CD4-positive, alpha-beta T cell (primary cell): ENCODE data around the gene ALAD. TPM values are rescaled to one million over a fixed set of nuclear protein-coding genes. Genes with fewer than 3 reads are reported as not detected.

Source experiments
- ATAC-seq: fragments of 200-7000 bp; cut with Tn5 transposase; one replicate; pipeline ENCODE4 v1.10.0; 2022; ENCODE audit warnings: mild to moderate bottlenecking; ENCODE audit not compliant: poor library complexity
- CTCF ChIA-PET: fragments of 350-600 bp; sonication (Branson Sonifier 250); formaldehyde crosslinking; loops from one replicate; lab custom pipeline; 2021; ENCODE audit warnings: antibody characterized with exemption, inconsistent platforms; lab: Charles Lee
- POLR2A ChIA-PET: fragments of 350-600 bp; sonication (Branson Sonifier 250); formaldehyde crosslinking; loops from one replicate; lab custom pipeline; 2021; ENCODE audit warnings: antibody characterized with exemption, inconsistent platforms; lab: Charles Lee
- DNase-seq, 14 experiments: peaks; one replicate each; pipeline ENCODE4 v3.0.0-alpha.2; 2013 to 2020; ENCODE audit warnings: mixed read lengths in 2 of 14
- H3K27ac ChIP-seq, 2 donors: one replicate each; pipeline versions ENCODE4 v1.5.1 to v1.7.0; 2013; ENCODE audit warnings: low read length in 2 of 2, low read depth in 1 of 2, mild to moderate bottlenecking in 1 of 2
- H3K27me3 ChIP-seq, 2 experiments: 1 replicate in 1 of 2; 2 replicates in 1 of 2; pipeline versions ENCODE4 v1.6.1 to v1.7.0; 2013; ENCODE audit warnings: low read length in 2 of 2, control low read depth in 1 of 2, mild to moderate bottlenecking in 1 of 2, moderate library complexity in 1 of 2; ENCODE audit not compliant: insufficient read depth in 2 of 2, control insufficient read depth in 1 of 2
- H3K36me3 ChIP-seq: one replicate; pipeline ENCODE4 v1.6.1; 2013; ENCODE audit warnings: low read length, control low read depth; ENCODE audit not compliant: insufficient read depth
- H3K4me1 ChIP-seq: one replicate; pipeline ENCODE4 v1.6.1; 2013; ENCODE audit warnings: low read length, control low read depth; ENCODE audit not compliant: insufficient read depth
- H3K4me3 ChIP-seq: one replicate; pipeline ENCODE4 v1.5.1; 2013; ENCODE audit warnings: mild to moderate bottlenecking, low read length, moderate library complexity
- H3K9me3 ChIP-seq, 2 experiments: 1 replicate in 1 of 2; 2 replicates in 1 of 2; pipeline versions ENCODE4 v1.6.1 to v1.7.0; 2013; ENCODE audit warnings: low read length in 2 of 2, mild to moderate bottlenecking in 2 of 2, control low read depth in 1 of 2, moderate library complexity in 1 of 2; ENCODE audit not compliant: control insufficient read depth in 1 of 2, insufficient read depth in 1 of 2
- H3K27ac Mint-ChIP-seq: one replicate; pipeline ENCODE4 v1.8.0; 2020; ENCODE audit warnings: mixed read lengths
- H3K27me3 Mint-ChIP-seq: one replicate; pipeline ENCODE4 v1.8.0; 2021; ENCODE audit warnings: mixed read lengths
- H3K36me3 Mint-ChIP-seq: one replicate; pipeline ENCODE4 v1.8.0; 2021; ENCODE audit warnings: low read depth, mixed read lengths
- H3K4me1 Mint-ChIP-seq: one replicate; pipeline ENCODE4 v1.8.0; 2021; ENCODE audit warnings: low read depth, mixed read lengths
- H3K4me3 Mint-ChIP-seq: one replicate; pipeline ENCODE4 v1.8.0; 2020; ENCODE audit warnings: mild to moderate bottlenecking, mixed read lengths
- H3K9me3 Mint-ChIP-seq: one replicate; pipeline ENCODE4 v1.8.0; 2020; ENCODE audit warnings: mixed read lengths
- CTCF ChIP-seq: fragments of 200-600 bp; IDR thresholded peaks from one replicate; pipeline ENCODE4 v1.8.0; 2022; ENCODE audit warnings: antibody characterized with exemption, mild to moderate bottlenecking
- intact Hi-C, 2 experiments: fragments of 100-400 bp; cut with DNase I in 1 of 2; cut with micrococcal nuclease in 1 of 2; formaldehyde crosslinking; loops; one replicate each; pipeline versions ENCODE4 v1.15.1 to v1.9.0; 2023 to 2025; cut with DNase I, micrococcal nuclease
- total RNA-seq, 174 experiments: library from RNA in 2 of 174; stranded (reverse) in 2 of 174; gene quantifications; one replicate each; pipeline ENCODE4 v1.2.3 and lab custom pipeline; 2021 to 2026

The ALAD gene
- total RNA-seq, 2 experiments from 2014 or later, result 14.5 to 15.0 TPM

- POLR2A ChIA-PET, result no interaction called here
- no peak for ATAC-seq
- Mint-ChIP-seq H3K36me3 (no peaks in the 10 kb centered on the region), H3K4me3 (no peak overlapping the region), H3K9me3 (no peaks in the 10 kb centered on the region), H3K4me1 (no peaks in the 10 kb centered on the region), H3K27me3 (no peaks in the 10 kb centered on the region), H3K27ac (no peak overlapping the region)
- CTCF ChIA-PET, result interaction anchor here (0.8 kb wide), 1 partner anchor 241 kb away, joined by 3 read pairs; no protein-coding TSS in a partner anchor
- Histone ChIP-seq H3K4me3 (no peak overlapping the region), H3K36me3 (no peaks in the 10 kb centered on the region), H3K9me3 (no peaks in the 10 kb centered on the region), H3K27ac (no peak overlapping the region), H3K27me3 (no peaks in the 10 kb centered on the region), H3K4me1 (peaks cover 7% of the 10 kb centered on the region)
- TF ChIP-seq CTCF, result no peak
- no peak for DNase-seq
- intact Hi-C loops, result loop anchor here in 1 of 2 experiments (10.0 kb wide), 1 partner anchor 1199 kb away; the partner anchor contains the start of gene TMEM268
Measured at GRCh38 chr9:113416149-113416721, 15.2 kb upstream of the ALAD start.

GRCh38 chr9:113410207-113410864 is 9.3 kb upstream of the ALAD start, which contains the start of the genes C9orf43 and POLE3:
TSS of gene C9orf43 (plus strand) at chr9:113410747. CDS start at chr9:113413494, 2,747 bp downstream.
TSS of gene POLE3 (minus strand) at chr9:113410675. CDS start at chr9:113410293, 382 bp downstream.
- Histone ChIP-seq H3K27me3 (no peaks in the 10 kb centered on the region), H3K9me3 (no peaks in the 10 kb centered on the region), H3K4me1 (peaks cover 19% of the 10 kb centered on the region), H3K4me3 (peak within 1 kb of the TSS; percentile 83), H3K27ac (peak within 1 kb of the TSS; percentile 74 to 94), H3K36me3 (peaks cover 16% of the 10 kb centered on the region)
- Mint-ChIP-seq H3K9me3 (no peaks in the 10 kb centered on the region), H3K27me3 (no peaks in the 10 kb centered on the region), H3K4me3 (peak within 1 kb of the TSS; percentile 99), H3K4me1 (peaks cover 37% of the 10 kb centered on the region), H3K27ac (peak within 1 kb of the TSS; percentile 94), H3K36me3 (peaks cover 43% of the 10 kb centered on the region)
- POLR2A ChIA-PET, result interaction anchor here (0.7 to 3.8 kb wide), 20 partner anchors 9 to 1779 kb away, joined by 3 to 59 read pairs (median 6); partner anchors contain the start of genes ALAD, CDC26, DNAJC25 and FKBP15
- ATAC-seq (peak; percentile 83), DNase-seq (peak; percentile 89 to 97 (median 92))
- CTCF ChIA-PET, result interaction anchor here (1.2 to 3.2 kb wide), 3 partner anchors 9 to 172 kb away, joined by 5 to 37 read pairs (median 5); partner anchors contain the start of genes ALAD, CDC26 and PRPF4
- TF ChIP-seq CTCF, result no peak
- intact Hi-C loops, result loop anchor here (1.0 to 10.0 kb wide), 5 partner anchors 9 to 1204 kb away; partner anchors contain the start of genes ALAD (in 2 of the 2), FKBP15 (in 1 of the 2), HDHD3 (in 1 of the 2) and SLC31A1 (in 1 of the 2)

- Mint-ChIP-seq H3K36me3 (peaks cover 43% of the 10 kb centered on the region), H3K27ac (peak overlapping the region; percentile 94), H3K27me3 (no peaks in the 10 kb centered on the region), H3K4me1 (peaks cover 37% of the 10 kb centered on the region), H3K9me3 (no peaks in the 10 kb centered on the region), H3K4me3 (peak overlapping the region; percentile 99)
- ATAC-seq (peak; percentile 10), DNase-seq (no peak)
- Histone ChIP-seq H3K4me1 (peaks cover 19% of the 10 kb centered on the region), H3K27ac (peak overlapping the region; percentile 74 to 94), H3K36me3 (peaks cover 16% of the 10 kb centered on the region), H3K4me3 (peak overlapping the region; percentile 83), H3K27me3 (no peaks in the 10 kb centered on the region), H3K9me3 (no peaks in the 10 kb centered on the region)
- intact Hi-C loops, result loop anchor here (1.0 to 10.0 kb wide), 8 partner anchors 9 to 1205 kb away; partner anchors contain the start of genes ALAD (in 2 of the 2), SLC31A2 (in 2 of the 2), BSPRY (in 1 of the 2) and CDC26 (in 1 of the 2)
- no peak for TF ChIP-seq CTCF
- POLR2A ChIA-PET, result interaction anchor here (0.7 to 3.8 kb wide), 19 partner anchors 9 to 1779 kb away, joined by 3 to 59 read pairs (median 8); partner anchors contain the start of genes ALAD, CDC26, DNAJC25 and FKBP15
- CTCF ChIA-PET, result interaction anchor here (1.2 to 3.2 kb wide), 3 partner anchors 9 to 172 kb away, joined by 5 to 37 read pairs (median 5); partner anchors contain the start of genes ALAD, CDC26 and PRPF4
Measured at GRCh38 chr9:113409883-113410206, 8.8 kb upstream of the ALAD start.
